Neural progenitor cell (in vitro differentiated cells): ENCODE measurements around the gene NNMT. TPM values are rescaled to one million over a fixed set of nuclear protein-coding genes. Genes with fewer than 3 reads are reported as not detected.

Source experiments
- DNase-seq: peaks from one replicate; pipeline ENCODE4 v3.0.0-alpha.2; 2016; ENCODE audit warnings: low spot score
- H2AFZ ChIP-seq: fragments of 200-600 bp; sonication (generic); replicated peaks from 2 replicates; pipeline ENCODE4 v1.6.1; 2016; ENCODE audit warnings: antibody characterized with exemption
- H3F3A ChIP-seq: fragments of 200-600 bp; sonication (generic); 2 replicates; pipeline ENCODE4 v1.6.1; 2016; ENCODE audit warnings: antibody characterized with exemption, low read depth
- H3K27ac ChIP-seq: fragments of 200-600 bp; sonication (generic); 2 replicates; pipeline ENCODE4 v1.5.1; 2016; ENCODE audit warnings: mild to moderate bottlenecking
- H3K27me3 ChIP-seq: fragments of 200-600 bp; sonication (generic); 2 replicates; pipeline ENCODE4 v1.6.1; 2016; ENCODE audit warnings: mild to moderate bottlenecking, moderate library complexity
- H3K36me3 ChIP-seq: fragments of 200-600 bp; sonication (generic); 2 replicates; pipeline ENCODE4 v1.5.1; 2016
- H3K4me1 ChIP-seq: fragments of 200-600 bp; sonication (generic); 2 replicates; pipeline ENCODE4 v1.6.1; 2016; ENCODE audit warnings: mixed run types
- H3K4me2 ChIP-seq: fragments of 200-600 bp; sonication (generic); 2 replicates; pipeline ENCODE4 v1.6.1; 2016
- H3K4me3 ChIP-seq: fragments of 200-600 bp; sonication (generic); 2 replicates; pipeline ENCODE4 v1.5.1; 2016
- H3K79me2 ChIP-seq: fragments of 200-600 bp; sonication (generic); 2 replicates; pipeline ENCODE4 v1.6.1; 2016; ENCODE audit warnings: low read depth
- H3K9ac ChIP-seq: fragments of 200-600 bp; sonication (generic); 2 replicates; pipeline ENCODE4 v1.6.1; 2016
- H3K9me3 ChIP-seq: fragments of 200-600 bp; sonication (generic); 2 replicates; pipeline ENCODE4 v1.5.1; 2016; ENCODE audit warnings: low read depth
- H4K20me1 ChIP-seq: fragments of 200-600 bp; sonication (generic); 2 replicates; pipeline ENCODE4 v1.6.1; 2016; ENCODE audit warnings: low read depth
- H3K27ac Mint-ChIP-seq: 3 replicates; pipeline ENCODE4 v1.8.0; 2021; ENCODE audit warnings: mixed read lengths
- H3K27me3 Mint-ChIP-seq: 2 replicates; pipeline ENCODE4 v1.8.0; 2022; ENCODE audit warnings: low read depth, mild to moderate bottlenecking, inconsistent platforms, moderate library complexity, mixed read lengths; ENCODE audit not compliant: insufficient read depth
- H3K36me3 Mint-ChIP-seq: 3 replicates; pipeline ENCODE4 v1.8.0; 2021; ENCODE audit warnings: mixed read lengths
- H3K4me1 Mint-ChIP-seq: 3 replicates; pipeline ENCODE4 v1.8.0; 2021; ENCODE audit warnings: mixed read lengths
- H3K4me3 Mint-ChIP-seq: 3 replicates; pipeline ENCODE4 v1.8.0; 2021; ENCODE audit warnings: mild to moderate bottlenecking, moderate library complexity, mixed read lengths
- H3K9me3 Mint-ChIP-seq: 3 replicates; pipeline ENCODE4 v1.8.0; 2020; ENCODE audit warnings: mixed read lengths
- CTCF ChIP-seq: fragments of 200-600 bp; sonication (generic); IDR thresholded peaks from 2 replicates; pipeline ENCODE4 v1.5.1; 2017; ENCODE audit warnings: antibody characterized with exemption, mild to moderate bottlenecking
- EZH2 ChIP-seq: fragments of 200-600 bp; sonication (generic); IDR thresholded peaks from 2 replicates; pipeline ENCODE4 v1.6.1; 2017; ENCODE audit warnings: antibody characterized with exemption, mild to moderate bottlenecking, moderate library complexity
- EZH2phosphoT487 ChIP-seq: fragments of 200-600 bp; sonication (generic); IDR thresholded peaks from 2 replicates; pipeline ENCODE4 v1.6.1; 2017; ENCODE audit warnings: antibody characterized with exemption
- total RNA-seq: library from RNA; depleted of rRNA; stranded (reverse); fragments of >200 nt; gene quantifications from 2 replicates; pipeline ENCODE4 v1.2.3, GENCODE V29; 2015; ENCODE audit warnings: low replicate concordance

The NNMT gene
- total RNA-seq, 1 donor from 2014 or later: not detected

GRCh38 chr11:114250993-114251814 is 45.0 kb upstream of the NNMT start:
- no peaks in the 10 kb centered on the region for H4K20me1 ChIP-seq
- H3K4me3 ChIP-seq: no peak overlapping the region
- no peaks in the 10 kb centered on the region for H3K36me3 ChIP-seq
- peaks cover 49% of the 10 kb centered on the region for H3K4me1 ChIP-seq
- no peaks in the 10 kb centered on the region for H3K9me3 Mint-ChIP-seq
- H3K79me2 ChIP-seq: no peaks in the 10 kb centered on the region
- no peaks in the 10 kb centered on the region for H3K27me3 Mint-ChIP-seq
- peaks cover 45% of the 10 kb centered on the region for H3K36me3 Mint-ChIP-seq
- peak overlapping the region; percentile 30 for H3K4me3 Mint-ChIP-seq
- H3K27ac Mint-ChIP-seq: peak overlapping the region; percentile 93
- no peak overlapping the region for H3K9ac ChIP-seq
- no peak overlapping the region for H2AFZ ChIP-seq
- no peak overlapping the region for H3K27ac ChIP-seq
- DNase-seq: no peak
- TF ChIP-seq EZH2phosphoT487 (no peak), CTCF (no peak), EZH2 (no peak)
- H3K4me2 ChIP-seq: no peak overlapping the region
- H3K27me3 ChIP-seq: no peaks in the 10 kb centered on the region
- peaks cover 8% of the 10 kb centered on the region for H3F3A ChIP-seq
- no peaks in the 10 kb centered on the region for H3K9me3 ChIP-seq
- peaks cover 55% of the 10 kb centered on the region for H3K4me1 Mint-ChIP-seq

GRCh38 chr11:114251815-114252337 is 44.3 kb upstream of the NNMT start:
- H3K9me3 Mint-ChIP-seq: no peaks in the 10 kb centered on the region
- H3K36me3 Mint-ChIP-seq: peaks cover 38% of the 10 kb centered on the region
- no peak overlapping the region for H3K9ac ChIP-seq
- no peak overlapping the region for H2AFZ ChIP-seq
- no peak for TF ChIP-seq EZH2phosphoT487
- no peak for TF ChIP-seq EZH2
- TF ChIP-seq CTCF: peak; percentile 36
- no peaks in the 10 kb centered on the region for H3K27me3 ChIP-seq
- peaks cover 15% of the 10 kb centered on the region for H3F3A ChIP-seq
- no peak overlapping the region for H3K4me2 ChIP-seq
- H3K27ac Mint-ChIP-seq: peak overlapping the region; percentile 93
- no peaks in the 10 kb centered on the region for H3K9me3 ChIP-seq
- H3K4me1 Mint-ChIP-seq: peaks cover 62% of the 10 kb centered on the region
- H3K4me1 ChIP-seq: peaks cover 56% of the 10 kb centered on the region
- no peak overlapping the region for H3K4me3 ChIP-seq
- H3K36me3 ChIP-seq: no peaks in the 10 kb centered on the region
- H4K20me1 ChIP-seq: no peaks in the 10 kb centered on the region
- H3K4me3 Mint-ChIP-seq: no peak overlapping the region
- no peaks in the 10 kb centered on the region for H3K79me2 ChIP-seq
- DNase-seq: peak; percentile 41
- no peak overlapping the region for H3K27ac ChIP-seq
- H3K27me3 Mint-ChIP-seq: no peaks in the 10 kb centered on the region

- H3K9ac ChIP-seq: no peak overlapping the region
- H3F3A ChIP-seq: peaks cover 24% of the 10 kb centered on the region
- H3K27me3 ChIP-seq: no peaks in the 10 kb centered on the region
- H3K27ac ChIP-seq: no peak overlapping the region
- no peaks in the 10 kb centered on the region for H3K36me3 ChIP-seq
- no peak for DNase-seq
- H3K79me2 ChIP-seq: no peaks in the 10 kb centered on the region
- no peak for TF ChIP-seq CTCF
- peaks cover 30% of the 10 kb centered on the region for H3K36me3 Mint-ChIP-seq
- peaks cover 2% of the 10 kb centered on the region for H3K27me3 Mint-ChIP-seq
- no peaks in the 10 kb centered on the region for H3K9me3 ChIP-seq
- no peaks in the 10 kb centered on the region for H4K20me1 ChIP-seq
- H3K9me3 Mint-ChIP-seq: no peaks in the 10 kb centered on the region
- no peak overlapping the region for H3K4me3 ChIP-seq
- H3K4me1 Mint-ChIP-seq: peaks cover 71% of the 10 kb centered on the region
- peak overlapping the region; percentile 0 for H3K4me3 Mint-ChIP-seq
- no peak overlapping the region for H3K4me2 ChIP-seq
- peaks cover 64% of the 10 kb centered on the region for H3K4me1 ChIP-seq
- peak overlapping the region; percentile 11 for H3K27ac Mint-ChIP-seq
- H2AFZ ChIP-seq: no peak overlapping the region
These were observed 43.4 kb upstream of the NNMT start for GRCh38 chr11:114252767-114253166.
